HG03571 (cell line): Measurements from ENCODE around the gene PALMD.
A peak's percentile ranks its signal among the peaks of the same experiment; 100 is the strongest.

ENCODE experiments used
- ATAC-seq: cut with Tn5 transposase; IDR thresholded peaks from one replicate; pipeline ENCODE4 v1.9.1; 2021; ENCODE audit not compliant: unreplicated experiment

Gene PALMD

GRCh38 chr1:99682291-99682751, 36.4 kb downstream of the PALMD start:
- no peak for ATAC-seq

GRCh38 chr1:99685516-99686180, 39.7 kb downstream of the PALMD start:
- peak; percentile 79 for ATAC-seq

GRCh38 chr1:99691175-99691574, 45.3 kb downstream of the PALMD start:
- ATAC-seq = no peak

DNA sequence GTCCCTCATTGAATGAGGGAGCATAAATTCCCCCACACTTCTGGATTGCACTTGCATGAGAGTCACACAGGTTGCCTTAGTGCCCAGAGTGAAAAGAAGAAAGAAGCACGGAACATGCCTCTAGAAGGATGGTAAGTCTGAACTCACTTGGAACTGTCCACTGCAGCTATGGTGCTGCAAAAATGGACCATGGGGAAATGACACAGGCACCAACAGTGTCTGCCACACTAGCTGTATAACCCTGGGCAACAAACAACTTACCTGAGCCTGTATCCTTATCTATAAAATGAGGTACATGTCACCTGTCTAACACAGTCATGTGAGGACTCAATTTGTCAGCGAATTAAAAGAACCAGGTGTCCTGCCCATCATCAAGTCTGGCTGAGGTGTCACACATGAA, 50.7 kb downstream of the PALMD start:
- ATAC-seq = no peak

DNA sequence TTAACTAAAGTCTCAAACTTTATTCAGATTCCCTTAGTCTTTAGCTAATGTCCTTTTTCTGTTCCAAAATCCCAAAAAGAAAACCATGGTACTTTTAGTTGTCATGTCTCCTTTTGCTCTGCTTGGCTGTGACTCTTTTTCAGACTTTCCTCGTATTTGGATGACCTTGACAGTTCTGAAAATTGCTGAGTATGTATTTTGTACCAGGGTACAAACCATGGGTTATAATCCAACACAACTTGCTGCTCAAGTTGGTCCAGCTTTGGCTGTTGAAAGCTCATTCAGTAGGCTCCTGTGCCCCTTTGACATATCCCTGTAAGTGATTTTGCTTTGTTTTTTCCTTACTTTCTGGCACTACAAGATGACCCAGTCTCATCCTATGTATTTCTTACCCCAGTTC, 51.7 kb downstream of the PALMD start:
- ATAC-seq = no peak

- no peak for ATAC-seq
Measured at GRCh38 chr1:99700020-99700419, 54.1 kb downstream of the PALMD start.

DNA sequence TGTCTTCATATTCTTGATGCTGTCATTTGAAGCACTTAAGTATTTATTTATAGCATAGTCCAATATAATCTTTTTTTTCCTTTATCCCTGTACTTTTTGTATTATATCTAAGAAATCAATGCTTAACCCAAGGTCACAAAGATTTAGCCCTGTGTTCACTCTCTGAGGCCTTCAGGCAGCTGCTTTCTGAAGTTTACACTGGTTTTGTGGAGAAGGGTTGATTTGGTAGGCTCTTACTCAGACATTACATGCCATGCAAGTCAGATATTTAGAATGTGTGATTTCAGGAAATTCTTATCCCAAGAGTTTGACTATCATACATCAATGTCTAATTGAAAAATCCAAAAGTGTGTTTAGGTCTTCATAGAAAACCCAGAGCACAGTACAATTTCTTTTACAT, 56.3 kb downstream of the PALMD start:
- ATAC-seq = no peak

DNA sequence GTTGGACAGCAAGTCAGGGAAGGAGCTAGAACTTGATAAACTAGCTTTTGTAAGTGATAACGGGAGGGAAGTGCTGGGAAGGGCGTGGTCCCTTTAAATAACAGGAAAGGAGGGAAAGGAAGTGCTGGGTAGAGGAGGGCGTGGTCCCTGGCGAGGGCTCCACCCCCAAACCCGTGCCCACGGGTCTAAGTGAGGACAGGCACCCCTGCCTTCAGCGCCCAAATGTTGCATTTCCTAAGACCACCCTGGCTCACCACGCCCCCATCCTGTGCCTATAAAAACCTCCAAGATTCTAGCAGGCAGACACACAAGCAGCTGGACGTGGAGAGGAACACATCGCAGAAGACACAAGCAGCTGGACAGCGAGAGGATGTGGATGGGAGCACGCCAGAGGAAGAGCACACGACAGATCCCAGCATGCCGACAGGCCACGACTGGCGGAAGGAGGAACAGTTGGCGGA, 58.5 kb downstream of the PALMD start:
- ATAC-seq = no peak

- ATAC-seq = no peak
Measured at GRCh38 chr1:99705385-99705784, 59.5 kb downstream of the PALMD start.

DNA sequence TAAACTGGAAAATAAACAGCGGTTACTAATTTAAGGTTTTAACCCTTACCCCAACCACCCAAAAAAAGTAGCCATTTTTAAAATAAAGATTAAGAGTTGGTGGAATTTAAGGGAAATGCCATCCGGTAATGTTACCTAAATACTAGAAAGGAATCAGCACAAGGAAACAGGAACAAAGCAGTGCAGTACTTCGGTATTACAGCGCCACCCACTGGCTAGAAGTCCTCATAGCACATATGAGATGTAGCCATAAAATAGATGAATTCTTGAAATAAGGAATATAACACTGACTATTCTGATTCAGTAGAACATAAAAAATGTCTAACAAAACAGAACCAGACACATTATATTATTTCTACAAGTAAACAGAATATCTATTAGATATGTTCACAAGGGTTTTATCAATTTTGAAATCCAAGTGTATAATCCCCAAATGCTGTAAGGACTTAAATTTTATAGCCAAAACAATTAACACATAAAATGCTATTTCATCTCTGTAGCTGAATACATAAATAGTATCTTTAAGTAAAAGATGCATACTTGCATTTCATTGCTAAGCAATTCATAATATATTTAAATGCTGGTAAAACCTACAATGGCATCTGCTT, 61.7 kb downstream of the PALMD start:
- peak; percentile 63 for ATAC-seq

DNA sequence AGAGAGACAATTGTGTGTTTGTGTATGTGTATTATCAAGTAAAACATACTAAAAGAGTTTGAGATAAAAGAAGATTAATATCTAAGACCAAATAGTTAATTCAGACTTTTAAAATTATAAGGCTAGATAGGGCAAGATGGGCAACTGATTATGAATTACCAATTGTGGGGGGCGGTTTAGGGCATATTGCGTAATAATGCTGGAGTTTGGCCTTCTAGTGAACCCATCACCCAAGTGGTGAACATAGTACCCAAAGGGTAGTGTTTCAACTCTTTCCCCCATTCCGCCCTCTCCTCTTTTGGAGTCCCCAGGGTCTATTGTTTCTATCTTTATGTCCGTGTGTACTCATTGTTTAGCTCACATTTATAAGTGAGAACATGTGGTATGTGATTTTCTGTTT, 65.1 kb downstream of the PALMD start:
- ATAC-seq = no peak

DNA sequence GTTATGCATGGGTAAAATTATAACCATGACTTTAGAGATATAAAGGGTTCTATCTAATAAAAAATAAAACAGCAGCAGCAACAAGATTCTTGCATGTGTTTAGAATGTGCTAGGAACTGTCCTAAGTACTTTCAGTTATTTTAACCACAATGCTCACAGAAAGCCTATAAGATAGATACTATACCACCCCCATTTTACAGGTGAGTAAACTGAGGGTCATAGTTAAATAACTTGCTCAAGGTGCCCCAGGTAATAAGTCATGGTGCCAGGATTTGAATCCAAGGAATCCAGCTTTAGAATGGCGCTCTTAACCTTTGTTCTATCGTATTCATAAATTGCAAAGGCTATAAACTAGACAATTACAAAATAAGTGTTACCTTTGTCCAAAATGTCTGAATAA, 67.1 kb downstream of the PALMD start:
- ATAC-seq = no peak

- no peak for ATAC-seq
Measured at GRCh38 chr1:99717005-99717404, 71.1 kb downstream of the PALMD start.

DNA sequence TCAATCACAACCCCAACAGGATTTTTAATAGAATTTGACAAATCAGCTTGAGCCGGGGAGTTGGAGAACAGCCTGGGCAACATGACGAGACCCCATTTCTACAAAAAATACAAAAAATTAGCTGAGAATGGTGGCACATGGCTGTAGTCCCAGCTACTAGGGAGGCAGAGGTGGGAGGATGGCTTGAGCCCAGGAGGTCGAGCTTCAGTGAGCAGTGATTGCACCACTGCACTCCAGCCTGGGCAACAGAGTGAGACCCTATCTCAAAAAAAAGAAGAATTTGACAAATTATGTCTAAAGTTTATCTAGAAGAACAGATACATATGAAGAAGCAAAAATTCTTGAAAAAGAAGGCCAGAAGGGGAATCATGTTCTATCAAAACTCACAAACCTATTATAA, 77.3 kb downstream of the PALMD start:
- ATAC-seq = no peak

DNA sequence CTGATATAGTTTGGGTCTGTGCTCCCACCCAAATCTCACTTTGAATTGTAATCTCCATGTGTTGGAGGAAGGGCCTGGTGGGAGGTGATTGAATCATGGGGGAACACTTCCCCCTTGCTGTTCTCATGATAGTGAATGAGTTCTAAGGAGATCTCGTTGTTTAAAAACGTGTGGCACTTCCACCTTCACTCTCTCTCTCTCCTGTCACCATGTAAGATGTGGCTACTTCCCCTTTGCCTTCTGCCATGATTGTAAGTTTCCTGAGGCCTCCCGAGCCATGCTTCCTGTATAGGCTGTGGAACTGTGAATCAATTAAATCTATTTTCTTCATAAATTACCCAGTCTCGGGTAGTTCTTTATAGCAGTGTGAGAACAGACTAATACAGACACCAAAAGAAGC, 80.1 kb downstream of the PALMD start:
- no peak for ATAC-seq

GRCh38 chr1:99726407-99726806, 80.5 kb downstream of the PALMD start:
- no peak for ATAC-seq

GRCh38 chr1:99726818-99727217, 80.9 kb downstream of the PALMD start:
- no peak for ATAC-seq

GRCh38 chr1:99727575-99728185, 81.8 kb downstream of the PALMD start:
- no peak for ATAC-seq

GRCh38 chr1:99728494-99729235, 82.8 kb downstream of the PALMD start:
- ATAC-seq = no peak

- ATAC-seq = no peak
Measured at GRCh38 chr1:99731384-99731783, 85.5 kb downstream of the PALMD start.

GRCh38 chr1:99735852-99736251, 89.9 kb downstream of the PALMD start:
- ATAC-seq = no peak

DNA sequence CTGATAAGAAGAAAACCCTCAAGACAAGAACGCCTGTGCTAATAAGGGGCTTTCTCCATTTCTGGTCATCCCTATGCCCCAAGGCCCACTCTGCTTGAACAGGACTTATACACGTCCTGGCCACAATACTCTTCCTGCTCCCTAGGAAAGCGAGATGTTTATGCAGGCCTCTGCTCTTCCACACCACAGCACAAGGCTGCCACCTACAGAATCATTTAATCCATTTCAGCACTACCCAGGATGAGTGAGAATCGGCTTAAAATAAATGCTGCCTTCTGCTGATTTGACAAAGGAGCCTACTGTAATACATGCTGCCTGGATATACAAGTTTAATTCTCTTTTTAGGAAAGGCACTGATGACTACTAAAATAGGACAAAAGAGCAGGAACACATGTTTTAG, 91.1 kb downstream of the PALMD start:
- no peak for ATAC-seq
